Breast epithelium (tissue), 4 donors: ENCODE data around the gene HACD2. TPM values are rescaled to one million over a fixed set of nuclear protein-coding genes. Genes with fewer than 3 reads are reported as not detected.

ENCODE experiments used
- DNase-seq, 2 donors: peaks; one replicate each; pipeline ENCODE4 v3.0.0-alpha.2; 2019; ENCODE audit warnings: low spot score in 2 of 2
- H3K27ac ChIP-seq, 2 donors: fragments of 200-600 bp; sonication (generic) in 1 of 2; one replicate each; pipeline ENCODE4 v1.5.1; 2016 to 2019; ENCODE audit warnings: mild to moderate bottlenecking in 1 of 2
- H3K27me3 ChIP-seq, 2 donors: fragments of 200-600 bp; sonication (generic) in 1 of 2; one replicate each; pipeline versions ENCODE4 v1.5.1 to v1.6.0; 2017 to 2019; ENCODE audit warnings: control low read depth in 1 of 2, mild to moderate bottlenecking in 1 of 2
- H3K36me3 ChIP-seq: fragments of 200-600 bp; one replicate; pipeline ENCODE4 v1.5.1; 2019
- H3K4me1 ChIP-seq, 2 donors: fragments of 200-600 bp; sonication (generic); one replicate each; pipeline ENCODE4 v1.5.1; 2016 to 2019; ENCODE audit warnings: control low read depth in 1 of 2
- H3K4me3 ChIP-seq, 3 donors: fragments of 200-600 bp; sonication (generic); 1 replicate in 2 of 3; 2 replicates in 1 of 3; pipeline ENCODE4 v1.5.1; 2016 to 2019; ENCODE audit warnings: mild to moderate bottlenecking in 3 of 3, moderate library complexity in 2 of 3
- H3K9me3 ChIP-seq, 2 donors: fragments of 200-600 bp; sonication (generic) in 1 of 2; one replicate each; pipeline ENCODE4 v1.5.1; 2016 to 2019; ENCODE audit warnings: control low read depth in 1 of 2
- POLR2A ChIP-seq: fragments of 450-650 bp; IDR thresholded peaks from one replicate; pipeline ENCODE4 v1.6.1; 2016; ENCODE audit warnings: antibody characterized with exemption, mild to moderate bottlenecking, moderate library complexity
- POLR2AphosphoS5 ChIP-seq, 3 donors: sonication (generic); formaldehyde crosslinking; IDR thresholded peaks; one replicate each; pipeline ENCODE4 v1.6.1; 2017; ENCODE audit warnings: antibody characterized with exemption in 3 of 3
- intact Hi-C: fragments of 100-400 bp; cut with DNase I; formaldehyde crosslinking; loops from one replicate; pipeline ENCODE4 v1.15.1; 2023; ENCODE audit warnings: low total_unique reads
- total RNA-seq, 3 donors: library from RNA; depleted of rRNA; stranded (reverse); fragments of >200 nt; gene quantifications; one replicate each; pipeline ENCODE4 v1.1.0, GENCODE V29; 2016
- TF ChIP-seq, protein P1 (sequence below), 3 donors: fragments of 450-650 bp; IDR thresholded peaks; one replicate each; pipeline ENCODE4 v1.5.1; 2016 to 2017; ENCODE audit warnings: antibody characterized with exemption in 3 of 3, mild to moderate bottlenecking in 3 of 3, moderate library complexity in 3 of 3

HACD2 gene
- total RNA-seq, 3 donors from 2014 or later: 29.5 to 61.0 (median 55.9) TPM

GRCh38 chr3:123629747-123630047 lies 44.8 kb upstream of the HACD2 start:
- Histone ChIP-seq H3K9me3 (no peaks in the 10 kb centered on the region), H3K27me3 (no peaks in the 10 kb centered on the region), H3K4me1 (no peaks in the 10 kb centered on the region), H3K4me3 (no peak overlapping the region), H3K36me3 (no peaks in the 10 kb centered on the region), H3K27ac (no peak overlapping the region)
- intact Hi-C loops: no loop called here
- no peak for TF ChIP-seq POLR2A
- TF ChIP-seq, protein P1, sequence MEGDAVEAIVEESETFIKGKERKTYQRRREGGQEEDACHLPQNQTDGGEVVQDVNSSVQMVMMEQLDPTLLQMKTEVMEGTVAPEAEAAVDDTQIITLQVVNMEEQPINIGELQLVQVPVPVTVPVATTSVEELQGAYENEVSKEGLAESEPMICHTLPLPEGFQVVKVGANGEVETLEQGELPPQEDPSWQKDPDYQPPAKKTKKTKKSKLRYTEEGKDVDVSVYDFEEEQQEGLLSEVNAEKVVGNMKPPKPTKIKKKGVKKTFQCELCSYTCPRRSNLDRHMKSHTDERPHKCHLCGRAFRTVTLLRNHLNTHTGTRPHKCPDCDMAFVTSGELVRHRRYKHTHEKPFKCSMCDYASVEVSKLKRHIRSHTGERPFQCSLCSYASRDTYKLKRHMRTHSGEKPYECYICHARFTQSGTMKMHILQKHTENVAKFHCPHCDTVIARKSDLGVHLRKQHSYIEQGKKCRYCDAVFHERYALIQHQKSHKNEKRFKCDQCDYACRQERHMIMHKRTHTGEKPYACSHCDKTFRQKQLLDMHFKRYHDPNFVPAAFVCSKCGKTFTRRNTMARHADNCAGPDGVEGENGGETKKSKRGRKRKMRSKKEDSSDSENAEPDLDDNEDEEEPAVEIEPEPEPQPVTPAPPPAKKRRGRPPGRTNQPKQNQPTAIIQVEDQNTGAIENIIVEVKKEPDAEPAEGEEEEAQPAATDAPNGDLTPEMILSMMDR (IDR thresholded peaks at IDR 0.05): no peak
- no peak for TF ChIP-seq POLR2AphosphoS5 (IDR thresholded peaks at IDR 0.05)
- no peak for DNase-seq

DNA sequence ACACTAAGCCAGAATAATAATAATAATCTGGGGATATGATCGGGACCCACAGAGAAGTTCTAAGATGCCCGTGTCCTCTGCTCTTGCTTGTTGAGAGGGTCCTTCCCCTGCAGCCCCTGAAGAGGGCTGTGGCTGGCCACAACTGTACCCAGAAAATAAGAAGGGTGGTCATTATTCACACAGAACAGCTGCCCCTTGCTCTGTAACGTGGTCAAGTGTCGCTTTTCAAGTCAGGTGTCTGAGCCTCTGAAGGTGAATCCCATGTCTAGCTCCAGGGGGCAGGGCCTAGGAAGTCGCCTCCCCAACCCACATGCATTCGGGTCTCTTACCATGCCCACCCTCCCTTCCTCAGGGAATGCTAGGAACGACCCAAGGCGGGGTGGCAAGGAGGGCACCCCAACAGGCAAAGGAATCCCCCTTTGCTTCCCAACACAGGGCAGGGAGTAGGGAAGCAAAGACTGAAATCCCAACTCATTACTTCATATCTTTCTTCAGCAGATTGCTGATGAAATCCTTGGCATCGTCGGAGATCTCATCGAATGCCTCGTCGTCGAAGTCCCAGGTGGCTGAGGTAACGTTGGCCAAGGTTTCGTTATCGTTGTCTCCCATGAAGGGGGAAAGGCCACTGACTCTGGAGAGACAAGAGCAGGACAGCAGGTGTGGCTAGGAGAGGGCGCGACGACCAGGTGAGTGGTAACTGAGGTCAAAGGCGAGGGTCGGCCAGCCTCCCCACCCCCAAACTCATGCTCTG lies 44.3 kb upstream of the HACD2 start:
- Histone ChIP-seq H3K9me3 (no peaks in the 10 kb centered on the region), H3K27ac (no peak overlapping the region), H3K4me3 (no peak overlapping the region), H3K4me1 (no peaks in the 10 kb centered on the region), H3K27me3 (no peaks in the 10 kb centered on the region), H3K36me3 (no peaks in the 10 kb centered on the region)
- TF ChIP-seq, protein P1 (IDR thresholded peaks at IDR 0.05): no peak
- TF ChIP-seq POLR2AphosphoS5 (IDR thresholded peaks at IDR 0.05): no peak
- no peak for TF ChIP-seq POLR2A
- intact Hi-C loops: no loop called here
- no peak for DNase-seq

DNA sequence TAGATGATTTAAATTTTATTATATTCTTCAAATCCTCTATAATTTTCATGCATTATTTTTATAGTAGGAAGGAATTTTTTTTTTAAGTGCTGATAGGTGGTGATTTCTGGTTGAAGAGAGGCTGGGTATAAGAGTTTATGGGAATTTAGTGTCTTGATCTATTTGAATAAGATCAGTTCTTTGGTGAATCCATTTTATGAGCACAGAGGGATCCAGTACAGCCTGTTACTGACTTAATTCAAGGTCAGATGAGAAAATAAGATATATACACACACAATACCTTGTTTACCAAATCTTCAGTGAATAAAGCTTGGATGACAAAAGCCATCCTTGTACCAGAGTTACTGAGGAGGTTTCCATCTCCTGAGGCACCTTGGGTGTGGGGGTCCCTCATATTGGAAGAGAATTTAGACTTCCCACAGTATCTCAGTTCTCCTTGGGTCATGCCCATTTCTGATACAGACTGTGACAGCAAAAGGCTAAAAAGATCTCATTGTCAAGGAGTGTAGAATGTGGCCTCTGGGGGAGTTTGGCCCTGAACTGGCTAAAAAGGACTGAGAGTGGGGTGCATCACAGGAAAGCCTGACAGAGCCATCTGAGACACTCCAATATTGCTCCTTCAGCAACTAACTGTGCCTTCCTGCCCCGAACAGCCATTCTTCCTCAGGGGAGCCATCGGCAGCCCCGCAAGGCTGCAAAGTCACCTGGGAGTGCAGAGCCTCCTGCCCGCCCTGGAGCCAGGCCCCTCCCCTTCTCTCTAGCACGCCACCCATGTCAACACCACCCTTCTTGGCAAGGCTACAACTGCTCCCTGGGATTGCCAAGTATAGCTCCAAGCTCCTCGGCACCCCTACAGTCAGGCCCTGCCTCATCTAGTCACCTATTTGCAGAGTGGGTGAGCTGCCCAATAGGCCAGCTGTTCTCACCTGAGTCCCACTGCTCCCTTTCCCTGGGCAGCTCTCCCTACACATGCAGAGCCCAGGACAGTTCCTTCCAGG lies 43.1 kb upstream of the HACD2 start:
- no peak overlapping the region for H3K4me3 ChIP-seq
- H3K27me3 ChIP-seq: no peaks in the 10 kb centered on the region
- TF ChIP-seq, protein P1 (IDR thresholded peaks at IDR 0.05): no peak
- no peak for TF ChIP-seq POLR2A
- H3K9me3 ChIP-seq: no peaks in the 10 kb centered on the region
- H3K27ac ChIP-seq: peak overlapping the region; percentile 32 to 33
- no peaks in the 10 kb centered on the region for H3K4me1 ChIP-seq
- intact Hi-C loops: no loop called here
- H3K36me3 ChIP-seq: no peaks in the 10 kb centered on the region
- no peak for DNase-seq

GRCh38 chr3:123626881-123627280 lies 42.0 kb upstream of the HACD2 start:
- H3K4me1 ChIP-seq: peaks cover 0 to 2% of the 10 kb centered on the region in 2 donors
- H3K27ac ChIP-seq: no peak overlapping the region
- H3K4me3 ChIP-seq: no peak overlapping the region
- no peak for TF ChIP-seq POLR2A
- TF ChIP-seq, protein P1 (IDR thresholded peaks at IDR 0.05): no peak
- TF ChIP-seq POLR2AphosphoS5 (IDR thresholded peaks at IDR 0.05): no peak
- H3K36me3 ChIP-seq: no peaks in the 10 kb centered on the region
- no peaks in the 10 kb centered on the region for H3K9me3 ChIP-seq
- intact Hi-C loops: no loop called here
- no peaks in the 10 kb centered on the region for H3K27me3 ChIP-seq
- no peak for DNase-seq

- intact Hi-C loops: no loop called here
- Histone ChIP-seq H3K36me3 (no peaks in the 10 kb centered on the region), H3K9me3 (no peaks in the 10 kb centered on the region), H3K27me3 (no peaks in the 10 kb centered on the region), H3K4me3 (no peak overlapping the region), H3K4me1 (peaks cover 0 to 8% of the 10 kb centered on the region in 2 donors), H3K27ac (peak overlapping the region in 1 of 2 donors; percentile 48)
- TF ChIP-seq POLR2A (no peak), POLR2AphosphoS5 (IDR thresholded peaks at IDR 0.05) (no peak)
- TF ChIP-seq, protein P1 (IDR thresholded peaks at IDR 0.05): no peak
- DNase-seq: no peak
Observed at GRCh38 chr3:123624302-123624701, 39.4 kb upstream of the HACD2 start.
